PFSK-1 (cell line): Measurements from ENCODE around the gene TNFRSF19.

Source experiments
- POLR2AphosphoS5 ChIP-seq: IDR thresholded peaks from 2 replicates; pipeline ENCODE4 v1.6.1; 2012; ENCODE audit warnings: low read depth, mild to moderate bottlenecking, control low read depth, low read length, moderate library complexity
- SIN3A ChIP-seq: IDR thresholded peaks from 2 replicates; pipeline ENCODE4 v1.6.1; 2012; ENCODE audit warnings: mild to moderate bottlenecking, low read length, moderate library complexity, borderline replicate concordance; ENCODE audit not compliant: insufficient read depth
- TAF1 ChIP-seq: IDR thresholded peaks from 2 replicates; pipeline ENCODE4 v1.6.1; 2012; ENCODE audit warnings: low read length, control low read depth, borderline replicate concordance; ENCODE audit not compliant: insufficient read depth

DNA sequence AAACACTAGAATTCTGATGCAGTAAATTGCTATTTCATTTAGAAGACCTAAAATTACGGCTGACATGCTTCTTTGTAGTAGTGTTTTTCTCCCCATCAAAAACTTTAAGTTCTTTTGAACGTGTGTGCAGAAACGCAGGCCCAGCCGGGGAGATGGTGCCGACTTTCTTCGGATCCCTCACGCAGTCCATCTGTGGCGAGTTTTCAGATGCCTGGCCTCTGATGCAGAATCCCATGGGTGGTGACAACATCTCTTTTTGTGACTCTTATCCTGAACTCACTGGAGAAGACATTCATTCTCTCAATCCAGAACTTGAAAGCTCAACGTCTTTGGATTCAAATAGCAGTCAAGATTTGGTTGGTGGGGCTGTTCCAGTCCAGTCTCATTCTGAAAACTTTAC, 98.3 kb downstream of the TNFRSF19 start:
- no peak for TF ChIP-seq POLR2AphosphoS5
- no peak for TF ChIP-seq SIN3A
- no peak for TF ChIP-seq TAF1
